NCI-H187 treated with DMSO at 0.1 percent for 48 hours (cell line): Measurements from ENCODE around the gene HEATR9.

Source experiments
- DNase-seq: peaks from one replicate; lab custom pipeline; 2025; lab: John Stamatoyannopoulos, UW

HEATR9 gene

DNA sequence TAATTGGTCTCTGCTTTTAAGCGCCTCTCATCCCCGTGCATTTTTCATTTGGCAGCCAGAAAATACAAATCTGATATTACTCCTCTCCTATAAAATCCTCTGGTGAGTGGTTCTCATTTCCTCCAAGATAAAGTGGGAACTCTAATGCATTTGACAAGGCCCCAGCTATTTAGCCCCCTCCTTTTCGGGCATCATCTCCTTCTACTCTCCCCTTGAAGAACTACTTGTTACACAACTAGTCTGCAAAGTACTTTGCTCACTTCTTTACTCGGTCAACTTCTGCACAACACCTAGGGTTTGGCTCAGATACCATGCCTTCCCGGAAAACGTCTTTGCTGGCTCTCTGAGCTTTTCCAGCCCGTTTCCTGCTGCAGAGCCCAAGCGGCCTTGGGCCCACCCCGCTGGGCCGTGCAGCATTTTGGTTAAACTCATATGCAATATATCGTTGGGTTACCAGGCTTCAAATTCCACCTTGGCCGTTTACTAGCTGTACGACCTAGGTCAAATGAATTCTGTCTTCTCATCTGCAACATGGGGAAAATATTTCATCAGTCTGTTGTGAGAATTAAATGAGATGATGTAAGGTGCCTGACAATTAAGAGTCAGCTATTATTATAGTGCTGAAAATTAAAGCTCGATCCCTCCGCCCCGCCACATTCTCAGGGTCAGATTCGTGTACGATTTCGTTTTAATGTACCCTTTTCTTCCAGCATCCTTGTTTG, 60.3 kb downstream of the HEATR9 start:
- DNase-seq: no peak

DNA sequence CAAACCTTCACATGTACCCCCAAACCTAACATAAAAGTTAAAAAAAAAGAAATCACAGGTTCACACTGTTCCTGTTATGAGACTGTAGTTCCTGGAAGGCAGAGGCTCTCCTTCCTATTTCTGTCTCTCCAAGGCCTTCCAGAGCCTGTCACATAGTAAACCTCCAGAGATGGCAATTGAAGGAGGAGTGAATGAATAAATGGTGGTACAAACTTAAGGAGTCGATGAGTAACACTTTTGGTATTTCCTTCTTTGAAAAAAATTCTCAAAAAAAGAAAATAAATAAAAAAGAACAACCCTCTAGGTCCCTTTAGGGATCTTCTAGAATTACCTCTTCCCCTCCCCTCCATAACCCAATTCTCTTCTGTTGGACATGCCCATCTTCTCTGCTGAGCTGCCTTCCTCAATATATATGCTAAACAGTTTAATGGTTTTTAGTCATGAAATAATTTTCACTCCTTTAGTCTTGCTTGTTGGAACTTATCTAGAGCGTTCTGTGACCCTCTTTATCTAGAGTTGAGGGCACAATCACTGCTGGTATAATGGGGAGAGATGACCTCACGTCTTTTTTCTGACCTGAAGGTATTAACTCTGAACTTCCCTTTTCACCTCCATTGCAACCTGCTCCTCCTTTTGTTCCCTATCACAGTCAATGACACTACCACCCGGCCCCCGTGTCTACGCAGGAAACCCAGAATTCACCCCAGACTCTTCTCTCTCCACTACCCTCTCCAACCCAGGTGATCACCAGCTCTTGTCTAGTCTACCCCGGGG, 61.1 kb downstream of the HEATR9 start:
- DNase-seq: no peak
